Measurements from ENCODE around the gene AZU1. TPM values are rescaled to one million over a fixed set of nuclear protein-coding genes. Genes with fewer than 3 reads are reported as not detected.
"Not testable (repeated sequence)": the region's sequence is repeated elsewhere in the genome, so short reads cannot be mapped to it uniquely, and the experiment has no call there.

Gene AZU1
- total RNA-seq, 1 donor from 2014 or later, result 0.30 TPM

GRCh38 chr19:843180-843835 is 15.7 kb downstream of the AZU1 start:
- H3K4me3 Mint-ChIP-seq, result no peak overlapping the region
- peaks cover 62% of the 10 kb centered on the region for H3K27me3 Mint-ChIP-seq (ENCODE audit: low read depth)
- DNase-seq (ENCODE audit: low read depth, low spot score), result no peak

GRCh38 chr19:843836-844545 is 16.4 kb downstream of the AZU1 start:
- TF ChIP-seq, protein P1, sequence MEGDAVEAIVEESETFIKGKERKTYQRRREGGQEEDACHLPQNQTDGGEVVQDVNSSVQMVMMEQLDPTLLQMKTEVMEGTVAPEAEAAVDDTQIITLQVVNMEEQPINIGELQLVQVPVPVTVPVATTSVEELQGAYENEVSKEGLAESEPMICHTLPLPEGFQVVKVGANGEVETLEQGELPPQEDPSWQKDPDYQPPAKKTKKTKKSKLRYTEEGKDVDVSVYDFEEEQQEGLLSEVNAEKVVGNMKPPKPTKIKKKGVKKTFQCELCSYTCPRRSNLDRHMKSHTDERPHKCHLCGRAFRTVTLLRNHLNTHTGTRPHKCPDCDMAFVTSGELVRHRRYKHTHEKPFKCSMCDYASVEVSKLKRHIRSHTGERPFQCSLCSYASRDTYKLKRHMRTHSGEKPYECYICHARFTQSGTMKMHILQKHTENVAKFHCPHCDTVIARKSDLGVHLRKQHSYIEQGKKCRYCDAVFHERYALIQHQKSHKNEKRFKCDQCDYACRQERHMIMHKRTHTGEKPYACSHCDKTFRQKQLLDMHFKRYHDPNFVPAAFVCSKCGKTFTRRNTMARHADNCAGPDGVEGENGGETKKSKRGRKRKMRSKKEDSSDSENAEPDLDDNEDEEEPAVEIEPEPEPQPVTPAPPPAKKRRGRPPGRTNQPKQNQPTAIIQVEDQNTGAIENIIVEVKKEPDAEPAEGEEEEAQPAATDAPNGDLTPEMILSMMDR (conservative IDR thresholded peaks at IDR 0.05), result no peak
- Mint-ChIP-seq H3K36me3 (ENCODE audit: low read depth) (no peaks in the 10 kb centered on the region), H3K4me3 (no peak overlapping the region), H3K27ac (ENCODE audit: unreplicated experiment) (no peak overlapping the region), H3K27me3 (ENCODE audit: low read depth) (peaks cover 65% of the 10 kb centered on the region), H3K9me3 (no peaks in the 10 kb centered on the region), H3K4me1 (peaks cover 8% of the 10 kb centered on the region)
- no peak for DNase-seq (ENCODE audit: low read depth, low spot score)

More at GRCh38 chr19:843180-843835, 15.7 kb downstream of the AZU1 start:
- TF ChIP-seq, protein P1 (conservative IDR thresholded peaks at IDR 0.05), result peak; percentile 40
- H3K9me3 Mint-ChIP-seq, result no peaks in the 10 kb centered on the region
- no peaks in the 10 kb centered on the region for H3K36me3 Mint-ChIP-seq (ENCODE audit: low read depth)
- no peak overlapping the region for H3K27ac Mint-ChIP-seq (ENCODE audit: unreplicated experiment)
- peaks cover 8% of the 10 kb centered on the region for H3K4me1 Mint-ChIP-seq

- TF ChIP-seq, protein P1 (conservative IDR thresholded peaks at IDR 0.05), result no peak
- Mint-ChIP-seq H3K4me3 (no peak overlapping the region), H3K4me1 (peaks cover 8% of the 10 kb centered on the region), H3K9me3 (no peaks in the 10 kb centered on the region), H3K36me3 (ENCODE audit: low read depth) (no peaks in the 10 kb centered on the region), H3K27ac (ENCODE audit: unreplicated experiment) (no peak overlapping the region), H3K27me3 (ENCODE audit: low read depth) (peaks cover 70% of the 10 kb centered on the region)
- DNase-seq (ENCODE audit: low read depth, low spot score), result no peak
These were observed 16.9 kb downstream of the AZU1 start for GRCh38 chr19:844546-844971.

- TF ChIP-seq, protein P1 (conservative IDR thresholded peaks at IDR 0.05), result no peak
- Mint-ChIP-seq H3K36me3 (ENCODE audit: low read depth) (no peaks in the 10 kb centered on the region), H3K27me3 (ENCODE audit: low read depth) (peaks cover 72% of the 10 kb centered on the region), H3K4me1 (peaks cover 8% of the 10 kb centered on the region), H3K27ac (ENCODE audit: unreplicated experiment) (no peak overlapping the region), H3K4me3 (no peak overlapping the region), H3K9me3 (no peaks in the 10 kb centered on the region)
- no peak for DNase-seq (ENCODE audit: low read depth, low spot score)
These were observed 18.3 kb downstream of the AZU1 start for GRCh38 chr19:845707-846521.

DNA sequence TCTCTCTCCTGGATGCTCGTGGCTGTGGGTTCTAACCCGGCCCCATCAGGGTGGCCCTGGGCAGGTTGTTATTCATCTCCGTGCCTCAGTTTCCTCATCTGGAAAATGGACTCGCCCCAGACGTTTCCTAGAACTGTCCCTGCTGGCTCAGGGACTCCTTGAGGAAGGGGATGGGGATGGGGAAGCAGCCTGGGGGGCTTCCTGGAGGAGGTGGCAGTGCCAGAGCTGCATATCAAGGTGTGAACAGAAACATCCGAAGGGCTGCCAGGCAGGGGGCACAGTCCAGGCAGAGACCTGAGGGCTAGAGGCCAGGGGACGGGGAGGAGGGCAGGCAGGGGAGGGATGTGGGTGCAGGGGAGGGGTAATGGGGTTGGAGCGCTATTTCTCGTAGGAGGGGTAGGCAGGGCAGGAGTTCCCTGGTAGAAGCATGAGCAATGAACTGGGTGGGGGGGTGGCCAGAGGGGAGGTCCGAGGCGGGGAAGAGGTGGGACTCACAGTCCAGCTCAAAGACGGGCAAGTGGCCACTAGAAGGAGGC is 20.8 kb downstream of the AZU1 start:
- H3K27me3 Mint-ChIP-seq (ENCODE audit: low read depth), result peaks cover 54% of the 10 kb centered on the region
- H3K4me1 Mint-ChIP-seq, result peaks cover 4% of the 10 kb centered on the region
- no peak for DNase-seq (ENCODE audit: low read depth, low spot score)
- no peaks in the 10 kb centered on the region for H3K9me3 Mint-ChIP-seq
- TF ChIP-seq, protein P1 (conservative IDR thresholded peaks at IDR 0.05), result no peak
- H3K4me3 Mint-ChIP-seq, result no peak overlapping the region
- H3K36me3 Mint-ChIP-seq (ENCODE audit: low read depth), result no peaks in the 10 kb centered on the region
- no peak overlapping the region for H3K27ac Mint-ChIP-seq (ENCODE audit: unreplicated experiment)

GRCh38 chr19:849195-849594 is 21.6 kb downstream of the AZU1 start:
- peaks cover 50% of the 10 kb centered on the region for H3K27me3 Mint-ChIP-seq (ENCODE audit: low read depth)
- H3K9me3 Mint-ChIP-seq; H3K36me3 Mint-ChIP-seq (ENCODE audit: low read depth); DNase-seq (ENCODE audit: low read depth, low spot score); H3K4me1 Mint-ChIP-seq; H3K4me3 Mint-ChIP-seq; H3K27ac Mint-ChIP-seq (ENCODE audit: unreplicated experiment): not testable (repeated sequence)

Measured in neural crest cell (in vitro differentiated cells).